GM23338 (cell line): Measurements from ENCODE around the gene CAT.

ENCODE experiments used
- CREB1 ChIP-seq: fragments of 250-450 bp; sonication (Bioruptor Pico); IDR thresholded peaks from 2 replicates; pipeline ENCODE4 v1.5.0; 2020; ENCODE audit warnings: low read depth, mild to moderate bottlenecking, moderate library complexity
- EZH2 ChIP-seq: fragments of 200-600 bp; sonication (generic); IDR thresholded peaks from one replicate; pipeline ENCODE4 v1.8.0; 2017; ENCODE audit warnings: antibody characterized with exemption, mild to moderate bottlenecking, low read depth; ENCODE audit not compliant: unreplicated experiment
- POLR2AphosphoS5 ChIP-seq: IDR thresholded peaks from 2 replicates; pipeline ENCODE4 v1.6.1; 2016; ENCODE audit warnings: antibody characterized with exemption, low read depth
- TF ChIP-seq, protein P1 (sequence below), 2 experiments: fragments of 200-600 bp in 1 of 2; sonication (generic) in 1 of 2; conservative IDR thresholded peaks; 2 replicates each; pipeline versions ENCODE4 v1.5.1 to v1.6.1; 2016 to 2017; ENCODE audit warnings: antibody characterized with exemption in 2 of 2, low read depth in 2 of 2, mild to moderate bottlenecking in 2 of 2, moderate library complexity in 1 of 2

DNA sequence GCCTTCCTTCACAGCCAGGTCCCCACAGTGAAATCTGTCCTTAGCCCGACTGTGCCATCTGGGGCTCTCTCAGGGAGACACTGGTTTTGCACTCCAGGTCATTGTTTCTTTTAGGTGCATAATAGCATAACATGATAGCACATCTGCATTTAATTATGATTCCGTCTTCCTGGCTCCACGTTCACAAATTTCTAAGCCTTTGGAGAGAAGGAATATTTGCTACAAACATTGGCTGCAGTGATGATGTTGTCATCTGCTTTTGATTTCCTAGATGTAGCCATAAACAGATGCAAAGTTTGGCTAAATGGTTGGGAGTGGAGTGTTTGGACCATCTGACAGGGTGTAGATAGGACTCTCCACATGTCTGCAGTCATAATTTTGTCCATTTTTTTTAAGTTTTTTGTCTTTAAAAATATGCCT lies 12.0 kb upstream of the CAT start:
- TF ChIP-seq, protein P1, sequence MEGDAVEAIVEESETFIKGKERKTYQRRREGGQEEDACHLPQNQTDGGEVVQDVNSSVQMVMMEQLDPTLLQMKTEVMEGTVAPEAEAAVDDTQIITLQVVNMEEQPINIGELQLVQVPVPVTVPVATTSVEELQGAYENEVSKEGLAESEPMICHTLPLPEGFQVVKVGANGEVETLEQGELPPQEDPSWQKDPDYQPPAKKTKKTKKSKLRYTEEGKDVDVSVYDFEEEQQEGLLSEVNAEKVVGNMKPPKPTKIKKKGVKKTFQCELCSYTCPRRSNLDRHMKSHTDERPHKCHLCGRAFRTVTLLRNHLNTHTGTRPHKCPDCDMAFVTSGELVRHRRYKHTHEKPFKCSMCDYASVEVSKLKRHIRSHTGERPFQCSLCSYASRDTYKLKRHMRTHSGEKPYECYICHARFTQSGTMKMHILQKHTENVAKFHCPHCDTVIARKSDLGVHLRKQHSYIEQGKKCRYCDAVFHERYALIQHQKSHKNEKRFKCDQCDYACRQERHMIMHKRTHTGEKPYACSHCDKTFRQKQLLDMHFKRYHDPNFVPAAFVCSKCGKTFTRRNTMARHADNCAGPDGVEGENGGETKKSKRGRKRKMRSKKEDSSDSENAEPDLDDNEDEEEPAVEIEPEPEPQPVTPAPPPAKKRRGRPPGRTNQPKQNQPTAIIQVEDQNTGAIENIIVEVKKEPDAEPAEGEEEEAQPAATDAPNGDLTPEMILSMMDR (conservative IDR thresholded peaks at IDR 0.05; ENCODE audit: low read depth in 2 of 2), result no peak
- TF ChIP-seq CREB1 (CRISPR knock-in tag) (no peak), POLR2AphosphoS5 (no peak), EZH2 (no peak)
